ENCODE measurements around the gene DBH.
"Not testable (repeated sequence)": the region's sequence is repeated elsewhere in the genome, so short reads cannot be mapped to it uniquely, and the experiment has no call there.

Gene DBH

GRCh38 chr9:133667759-133668450 lies 31.7 kb downstream of the DBH start:
- no peaks in the 10 kb centered on the region for H3K27me3 Mint-ChIP-seq

DNA sequence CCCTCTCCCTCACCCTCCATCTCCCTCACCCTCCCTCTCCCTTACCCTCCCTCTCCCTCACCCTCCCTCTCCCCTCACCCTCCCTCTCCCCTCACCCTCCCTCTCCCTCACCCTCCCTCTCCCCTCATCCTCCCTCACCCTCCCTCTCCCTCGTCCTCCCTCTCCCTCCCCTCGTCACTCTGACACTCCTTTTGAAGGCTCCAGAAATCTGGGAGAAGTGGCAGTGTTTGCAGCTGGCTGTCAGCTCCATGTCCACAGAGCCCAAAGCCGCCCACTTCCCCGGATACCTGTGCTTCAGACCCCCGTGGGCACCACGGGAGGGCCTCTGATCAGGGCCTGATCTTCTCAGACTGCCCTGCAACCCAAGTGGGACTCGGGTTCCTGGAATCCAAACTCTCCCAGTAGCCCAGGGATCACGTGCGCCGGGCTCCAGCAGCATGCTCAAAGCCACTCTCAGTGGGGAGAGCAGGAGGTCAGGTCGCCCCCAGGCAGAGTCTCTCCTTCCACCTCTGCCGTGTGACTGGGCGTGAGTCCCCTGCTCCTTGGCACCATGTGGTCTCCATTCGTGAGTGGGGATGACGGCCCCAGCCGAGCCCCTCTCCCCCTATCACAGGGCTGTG lies 33.1 kb downstream of the DBH start:
- DNase-seq = no peak
- Mint-ChIP-seq H3K4me1 (ENCODE audit: low read depth) (no peaks in the 10 kb centered on the region), H3K9me3 (no peaks in the 10 kb centered on the region), H3K27me3 (no peaks in the 10 kb centered on the region), H3K27ac (no peak overlapping the region), H3K36me3 (ENCODE audit: low read depth) (peaks cover 6% of the 10 kb centered on the region), H3K4me3 (no peak overlapping the region)

More at GRCh38 chr9:133667759-133668450, 31.7 kb downstream of the DBH start:
- DNase-seq = no peak
- no peaks in the 10 kb centered on the region for H3K4me1 Mint-ChIP-seq (ENCODE audit: low read depth)
- no peak overlapping the region for H3K4me3 Mint-ChIP-seq
- no peaks in the 10 kb centered on the region for H3K9me3 Mint-ChIP-seq
- no peak overlapping the region for H3K27ac Mint-ChIP-seq
- peaks cover 6% of the 10 kb centered on the region for H3K36me3 Mint-ChIP-seq (ENCODE audit: low read depth)

GRCh38 chr9:133670466-133670865 lies 34.3 kb downstream of the DBH start:
- Mint-ChIP-seq H3K36me3 (ENCODE audit: low read depth) (peaks cover 6% of the 10 kb centered on the region), H3K9me3 (no peaks in the 10 kb centered on the region), H3K27me3 (no peaks in the 10 kb centered on the region), H3K4me3 (no peak overlapping the region), H3K27ac (no peak overlapping the region), H3K4me1 (ENCODE audit: low read depth) (peaks cover 2% of the 10 kb centered on the region)
- DNase-seq = no peak

GRCh38 chr9:133671371-133671770 lies 35.2 kb downstream of the DBH start:
- H3K4me3 Mint-ChIP-seq = no peak overlapping the region
- H3K9me3 Mint-ChIP-seq = no peaks in the 10 kb centered on the region
- no peak for DNase-seq
- H3K27ac Mint-ChIP-seq = no peak overlapping the region
- H3K36me3 Mint-ChIP-seq (ENCODE audit: low read depth) = peaks cover 6% of the 10 kb centered on the region
- no peaks in the 10 kb centered on the region for H3K27me3 Mint-ChIP-seq
- H3K4me1 Mint-ChIP-seq (ENCODE audit: low read depth) = peaks cover 10% of the 10 kb centered on the region

GRCh38 chr9:133672503-133673257 lies 36.5 kb downstream of the DBH start:
- no peak for DNase-seq
- Mint-ChIP-seq H3K9me3 (no peaks in the 10 kb centered on the region), H3K27ac (no peak overlapping the region), H3K27me3 (no peaks in the 10 kb centered on the region), H3K4me1 (ENCODE audit: low read depth) (peaks cover 23% of the 10 kb centered on the region), H3K36me3 (ENCODE audit: low read depth) (peaks cover 6% of the 10 kb centered on the region), H3K4me3 (no peak overlapping the region)

DNA sequence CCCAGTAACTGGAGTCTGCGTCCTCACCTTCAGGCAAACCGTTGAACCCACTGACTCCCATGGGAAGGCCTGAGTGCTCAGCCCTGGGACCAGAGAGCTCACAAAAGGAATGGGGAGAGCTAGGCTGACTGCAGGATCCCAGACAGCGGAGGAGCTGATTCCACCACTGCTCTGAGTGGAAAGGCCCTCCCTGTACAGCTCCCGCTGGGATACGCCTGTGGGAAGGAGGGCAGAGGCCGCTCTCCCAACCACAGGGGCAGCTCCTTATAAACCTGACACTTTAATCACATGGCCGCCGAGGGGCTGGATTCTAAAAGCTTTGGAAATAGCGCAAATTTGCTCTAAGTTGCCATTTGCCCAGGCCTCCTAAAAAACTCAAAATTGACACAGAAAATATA lies 37.1 kb downstream of the DBH start:
- H3K27me3 Mint-ChIP-seq = no peaks in the 10 kb centered on the region
- H3K27ac Mint-ChIP-seq = no peak overlapping the region
- H3K4me1 Mint-ChIP-seq (ENCODE audit: low read depth) = peaks cover 29% of the 10 kb centered on the region
- H3K36me3 Mint-ChIP-seq (ENCODE audit: low read depth) = peaks cover 6% of the 10 kb centered on the region
- no peak for DNase-seq
- H3K9me3 Mint-ChIP-seq = no peaks in the 10 kb centered on the region
- H3K4me3 Mint-ChIP-seq = no peak overlapping the region

DNA sequence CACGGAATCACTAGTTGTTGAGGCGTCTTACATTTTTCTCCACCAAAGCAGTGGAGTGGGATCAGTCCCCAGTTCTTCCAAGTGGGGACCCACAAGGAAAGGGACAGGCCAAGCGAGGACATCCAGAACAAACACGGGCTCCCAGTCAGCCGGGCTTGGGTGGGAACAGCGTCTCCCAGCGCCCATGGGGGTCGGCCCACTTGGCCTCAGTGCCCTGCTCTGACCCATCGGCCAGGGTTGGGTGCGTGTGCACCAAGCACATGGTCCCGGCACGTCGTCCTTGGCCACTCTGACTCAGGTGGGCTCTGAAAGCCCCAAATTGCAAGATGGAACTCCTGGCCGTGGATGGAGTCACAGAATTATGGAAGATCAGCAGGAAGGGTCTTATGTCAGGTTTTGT lies 37.9 kb downstream of the DBH start:
- Mint-ChIP-seq H3K9me3 (no peaks in the 10 kb centered on the region), H3K4me1 (ENCODE audit: low read depth) (peaks cover 35% of the 10 kb centered on the region), H3K27me3 (no peaks in the 10 kb centered on the region), H3K36me3 (ENCODE audit: low read depth) (peaks cover 6% of the 10 kb centered on the region), H3K27ac (no peak overlapping the region), H3K4me3 (no peak overlapping the region)
- no peak for DNase-seq

DNA sequence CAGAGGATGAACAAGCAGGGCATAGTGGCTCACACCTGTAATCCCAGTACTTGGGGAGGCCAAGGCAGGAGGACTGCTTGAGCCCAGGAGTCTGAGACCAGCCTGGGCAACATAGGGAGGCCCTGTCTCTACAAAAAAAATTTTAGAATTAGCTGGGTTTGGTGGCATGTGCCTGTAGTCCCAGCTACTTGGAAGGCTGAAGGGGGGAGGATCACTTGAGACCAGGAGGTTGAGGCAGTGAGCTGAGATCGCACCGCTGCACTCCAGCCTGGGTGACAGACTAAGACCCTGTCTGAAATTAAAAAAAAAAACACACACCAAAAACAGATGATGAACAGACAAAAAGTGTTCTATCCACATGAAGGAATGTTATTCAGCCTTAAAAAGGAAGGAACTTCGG lies 39.6 kb downstream of the DBH start:
- H3K36me3 Mint-ChIP-seq (ENCODE audit: low read depth); H3K4me3 Mint-ChIP-seq; H3K27me3 Mint-ChIP-seq; H3K9me3 Mint-ChIP-seq; DNase-seq; H3K27ac Mint-ChIP-seq: not testable (repeated sequence)
- H3K4me1 Mint-ChIP-seq (ENCODE audit: low read depth) = peaks cover 35% of the 10 kb centered on the region

DNA sequence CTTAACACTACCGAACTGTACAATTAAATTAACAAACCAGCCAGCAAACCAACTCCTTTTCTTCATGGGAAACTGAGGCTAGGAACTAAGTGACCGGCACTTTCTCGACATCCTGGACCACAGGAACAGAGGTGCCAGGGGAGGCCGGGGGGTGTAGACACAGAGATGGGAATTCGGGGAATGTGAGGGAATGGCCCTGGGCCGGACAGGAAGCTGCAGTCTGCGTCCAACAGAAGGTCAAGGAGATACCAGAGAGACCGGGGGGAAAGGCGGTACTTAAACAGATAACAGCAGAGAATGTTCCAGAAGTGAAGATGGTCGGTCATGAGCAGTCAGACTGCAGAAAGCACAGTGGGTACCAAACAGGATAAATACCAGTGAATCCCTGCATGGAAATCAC lies 40.3 kb downstream of the DBH start:
- DNase-seq = no peak
- peaks cover 35% of the 10 kb centered on the region for H3K4me1 Mint-ChIP-seq (ENCODE audit: low read depth)
- H3K4me3 Mint-ChIP-seq = no peak overlapping the region
- peak overlapping the region; percentile 38 for H3K27ac Mint-ChIP-seq
- H3K36me3 Mint-ChIP-seq (ENCODE audit: low read depth) = peaks cover 4% of the 10 kb centered on the region
- H3K9me3 Mint-ChIP-seq = no peaks in the 10 kb centered on the region
- H3K27me3 Mint-ChIP-seq = no peaks in the 10 kb centered on the region

- peak overlapping the region; percentile 72 for H3K27ac Mint-ChIP-seq
- no peaks in the 10 kb centered on the region for H3K27me3 Mint-ChIP-seq
- peaks cover 41% of the 10 kb centered on the region for H3K4me1 Mint-ChIP-seq (ENCODE audit: low read depth)
- no peak overlapping the region for H3K4me3 Mint-ChIP-seq
- peaks cover 5% of the 10 kb centered on the region for H3K36me3 Mint-ChIP-seq (ENCODE audit: low read depth)
- no peaks in the 10 kb centered on the region for H3K9me3 Mint-ChIP-seq
- DNase-seq = peak; percentile 53
These were observed 41.2 kb downstream of the DBH start for GRCh38 chr9:133677126-133678010.

- H3K9me3 Mint-ChIP-seq = no peaks in the 10 kb centered on the region
- H3K4me1 Mint-ChIP-seq (ENCODE audit: low read depth) = peaks cover 56% of the 10 kb centered on the region
- no peak for DNase-seq
- H3K27ac Mint-ChIP-seq = no peak overlapping the region
- H3K4me3 Mint-ChIP-seq = no peak overlapping the region
- no peaks in the 10 kb centered on the region for H3K27me3 Mint-ChIP-seq
- H3K36me3 Mint-ChIP-seq (ENCODE audit: low read depth) = peaks cover 7% of the 10 kb centered on the region
These were observed 42.9 kb downstream of the DBH start for GRCh38 chr9:133679056-133679455.

DNA sequence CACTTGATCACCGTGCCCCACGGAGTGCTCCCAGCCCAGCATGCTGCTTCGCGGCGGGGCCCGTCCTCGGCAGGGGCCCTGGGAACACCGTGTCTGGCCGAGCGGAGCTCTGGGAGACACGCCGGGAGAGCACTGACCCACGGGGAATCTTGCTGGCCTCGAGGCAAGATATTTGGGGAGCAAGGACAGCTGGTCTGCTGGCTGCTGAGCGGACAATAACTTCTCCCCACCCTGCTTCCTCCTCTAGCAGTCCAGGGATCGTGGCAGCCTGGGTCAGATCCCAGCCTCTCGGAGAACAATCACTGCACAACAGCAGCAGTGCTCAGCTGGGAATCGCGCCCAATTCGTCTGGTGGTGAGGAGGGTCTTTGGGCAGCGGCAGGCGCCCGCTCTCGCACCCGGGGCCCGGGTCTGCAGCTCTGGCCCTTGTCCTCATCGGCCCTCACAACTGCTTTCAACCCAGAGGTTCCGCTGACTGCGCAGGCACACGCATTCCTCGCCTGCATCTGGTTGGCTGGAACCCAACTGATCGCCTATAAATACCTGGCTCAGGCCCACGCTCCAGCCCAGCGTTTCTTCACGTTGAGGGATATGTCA lies 43.4 kb downstream of the DBH start:
- H3K36me3 Mint-ChIP-seq (ENCODE audit: low read depth) = peaks cover 9% of the 10 kb centered on the region
- no peak overlapping the region for H3K4me3 Mint-ChIP-seq
- no peak overlapping the region for H3K27ac Mint-ChIP-seq
- H3K4me1 Mint-ChIP-seq (ENCODE audit: low read depth) = peaks cover 61% of the 10 kb centered on the region
- H3K9me3 Mint-ChIP-seq = no peaks in the 10 kb centered on the region
- H3K27me3 Mint-ChIP-seq = no peaks in the 10 kb centered on the region
- no peak for DNase-seq

GRCh38 chr9:133680250-133680975 lies 44.2 kb downstream of the DBH start:
- Mint-ChIP-seq H3K27me3 (no peaks in the 10 kb centered on the region), H3K4me3 (no peak overlapping the region), H3K9me3 (no peaks in the 10 kb centered on the region), H3K27ac (no peak overlapping the region), H3K36me3 (ENCODE audit: low read depth) (peaks cover 9% of the 10 kb centered on the region), H3K4me1 (ENCODE audit: low read depth) (peaks cover 66% of the 10 kb centered on the region)
- no peak for DNase-seq

All from activated T-cell treated with anti-CD3 and anti-CD28 coated beads, Interleukin-2, amount 50 U/mL, for 24 hours (primary cell).